Esophagus muscularis mucosa (tissue), 4 donors: ENCODE results near the gene HDAC4. TPM values are rescaled to one million over a fixed set of nuclear protein-coding genes. Genes with fewer than 3 reads are reported as not detected.
A peak's percentile ranks its signal among the peaks of the same experiment; 100 is the strongest.

ENCODE experiments used
- DNase-seq: peaks from one replicate; pipeline ENCODE4 v3.0.0-alpha.2; 2017; ENCODE audit errors: extremely low spot score
- H3K27ac ChIP-seq, 4 donors: fragments of 200-600 bp; sonication (generic); replicated peaks in 1 of 4; 1 replicate in 3 of 4; 2 replicates in 1 of 4; pipeline ENCODE4 v1.5.1; 2016 to 2019; ENCODE audit warnings: mild to moderate bottlenecking in 1 of 4
- H3K27me3 ChIP-seq, 4 donors: fragments of 200-600 bp; sonication (generic); one replicate each; pipeline versions ENCODE4 v1.5.1 to v1.6.0; 2016 to 2019
- H3K36me3 ChIP-seq, 4 donors: fragments of 200-600 bp; sonication (generic); one replicate each; pipeline ENCODE4 v1.5.1; 2016 to 2019
- H3K4me1 ChIP-seq, 4 donors: fragments of 200-600 bp; sonication (generic); one replicate each; pipeline ENCODE4 v1.5.1; 2016 to 2019
- H3K4me3 ChIP-seq, 4 donors: fragments of 200-600 bp; sonication (generic); 1 replicate in 2 of 4; 2 replicates in 2 of 4; pipeline ENCODE4 v1.5.1; 2016 to 2019; ENCODE audit warnings: mild to moderate bottlenecking in 4 of 4, moderate library complexity in 1 of 4
- H3K9me3 ChIP-seq, 4 donors: fragments of 200-600 bp; sonication (generic); 1 replicate in 3 of 4; 2 replicates in 1 of 4; pipeline ENCODE4 v1.5.1; 2016 to 2019
- CTCF ChIP-seq, 3 experiments: fragments of 200-600 bp in 2 of 3; fragments of 450-650 bp in 1 of 3; sonication (generic) in 2 of 3; IDR thresholded peaks; one replicate each; pipeline ENCODE4 v1.5.1; 2017 to 2019; ENCODE audit warnings: antibody characterized with exemption in 3 of 3, mild to moderate bottlenecking in 2 of 3, moderate library complexity in 1 of 3
- EP300 ChIP-seq: sonication (generic); formaldehyde crosslinking; IDR thresholded peaks from one replicate; pipeline ENCODE4 v1.6.1; 2017; ENCODE audit warnings: antibody characterized with exemption
- POLR2A ChIP-seq: fragments of 450-650 bp; IDR thresholded peaks from one replicate; pipeline ENCODE4 v1.6.1; 2017; ENCODE audit warnings: antibody characterized with exemption, moderate library complexity, mild to moderate bottlenecking, low read depth
- POLR2AphosphoS5 ChIP-seq, 2 donors: sonication (generic); formaldehyde crosslinking; IDR thresholded peaks; one replicate each; pipeline ENCODE4 v1.6.1; 2017; ENCODE audit warnings: antibody characterized with exemption in 2 of 2
- whole genome bisulfite sequencing: methylation state at CpG from one replicate; pipeline ENCODE4 v1.1.5; 2018; 5-methylcytosine and 5-hydroxymethylcytosine counted together
- intact Hi-C: fragments of 100-400 bp; cut with DNase I; formaldehyde crosslinking; loops from one replicate; pipeline ENCODE4 v1.15.1; 2023
- total RNA-seq, 4 donors: library from RNA; depleted of rRNA; stranded (reverse); fragments of >200 nt; gene quantifications; one replicate each; pipeline versions ENCODE4 v1.1.0 to v1.2.1, GENCODE V29; 2016

Gene HDAC4
- total RNA-seq, 4 donors from 2014 or later: 59.4 to 119 (median 76.1) TPM

GRCh38 chr2:239147376-239147775, 253.4 kb downstream of the HDAC4 start:
- 92% methylated on average over 9 of the region's 9 CpGs for WGBS

DNA sequence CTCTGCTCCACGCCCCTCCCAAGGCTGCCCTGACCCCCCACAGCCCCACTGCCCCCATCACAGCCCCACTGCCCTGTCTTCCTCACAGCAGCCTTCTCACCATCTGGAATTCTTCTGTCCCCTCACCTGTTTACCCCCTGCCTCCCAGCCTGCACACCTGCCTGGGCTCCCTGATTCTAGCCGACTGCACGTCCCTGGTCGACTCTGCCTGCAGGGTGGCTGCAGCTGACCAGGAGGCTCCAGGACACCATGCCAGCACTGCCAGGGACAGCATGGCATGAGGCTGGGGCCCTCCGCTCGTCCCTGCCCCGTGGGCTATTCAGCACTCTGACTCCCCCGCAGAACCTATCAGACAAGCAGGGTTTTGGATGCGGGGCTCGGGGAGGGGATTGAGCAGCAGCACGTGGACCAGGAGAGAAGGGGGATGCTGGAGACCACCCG, 254.1 kb downstream of the HDAC4 start:
- no peak for DNase-seq

More at GRCh38 chr2:239147376-239147775, 253.4 kb downstream of the HDAC4 start:
- Histone ChIP-seq H3K4me3 (no peak overlapping the region), H3K27ac (no peak overlapping the region), H3K27me3 (no peaks in the 10 kb centered on the region), H3K9me3 (no peaks in the 10 kb centered on the region), H3K4me1 (peaks cover 14 to 30% (median 23%) of the 10 kb centered on the region in 4 donors), H3K36me3 (peaks cover 25 to 89% (median 67%) of the 10 kb centered on the region in 4 donors)
- intact Hi-C loops: loop anchor here (10.0 kb wide), 1 partner anchor 247 kb away; no protein-coding TSS in a partner anchor
- DNase-seq: no peak
- TF ChIP-seq EP300: no peak
- no peak for TF ChIP-seq POLR2A
- no peak for TF ChIP-seq CTCF (IDR thresholded peaks at IDR 0.05)
- TF ChIP-seq POLR2AphosphoS5 (IDR thresholded peaks at IDR 0.05): no peak

DNA sequence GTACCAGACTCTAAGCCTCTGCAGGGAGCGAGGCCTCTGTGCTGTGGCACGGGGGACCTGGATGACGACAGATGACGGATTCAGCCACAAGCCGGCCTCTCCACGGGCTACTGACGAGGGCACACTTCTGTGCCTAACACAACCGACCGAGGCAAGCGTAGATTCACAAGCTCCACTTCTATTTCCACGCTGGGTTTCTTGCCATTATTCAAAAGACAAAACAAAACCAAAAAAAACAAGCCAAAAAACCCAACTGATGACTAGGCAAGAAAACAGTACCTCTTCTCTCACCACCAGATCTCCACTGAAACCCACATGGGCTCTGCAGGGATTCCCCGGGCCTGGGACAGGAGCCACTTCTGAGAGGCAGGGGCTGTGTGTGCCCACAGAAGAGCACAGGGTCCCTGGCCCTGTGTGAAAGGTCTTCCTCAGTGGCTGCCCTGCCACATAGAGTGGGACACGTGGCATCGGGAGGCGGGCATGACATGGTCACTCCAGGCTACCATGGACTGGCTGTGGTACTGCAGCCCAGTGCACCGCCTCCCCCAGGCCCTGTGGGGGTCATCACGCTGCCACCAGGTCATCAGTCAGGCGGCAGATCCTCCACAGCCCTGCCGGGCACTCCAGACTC, 254.7 kb downstream of the HDAC4 start:
- 89% methylated on average over 17 of the region's 19 CpGs for WGBS
- intact Hi-C loops: loop anchor here (10.0 kb wide), 1 partner anchor 249 kb away; no protein-coding TSS in a partner anchor
- TF ChIP-seq POLR2AphosphoS5 (IDR thresholded peaks at IDR 0.05): no peak
- no peak for TF ChIP-seq POLR2A
- TF ChIP-seq CTCF (IDR thresholded peaks at IDR 0.05): no peak
- TF ChIP-seq EP300: no peak
- Histone ChIP-seq H3K4me1 (peaks cover 2 to 19% (median 12%) of the 10 kb centered on the region in 4 donors), H3K36me3 (peaks cover 25 to 96% (median 77%) of the 10 kb centered on the region in 4 donors), H3K27ac (no peak overlapping the region), H3K27me3 (no peaks in the 10 kb centered on the region), H3K9me3 (no peaks in the 10 kb centered on the region), H3K4me3 (no peak overlapping the region)
- no peak for DNase-seq

More for the DNA sequence above, 254.1 kb downstream of the HDAC4 start:
- Histone ChIP-seq H3K9me3 (no peaks in the 10 kb centered on the region), H3K4me1 (peaks cover 8 to 23% (median 18%) of the 10 kb centered on the region in 4 donors), H3K4me3 (no peak overlapping the region), H3K27ac (peak overlapping the region in 1 of 4 donors; percentile 14), H3K27me3 (no peaks in the 10 kb centered on the region), H3K36me3 (peaks cover 25 to 95% (median 72%) of the 10 kb centered on the region in 4 donors)
- intact Hi-C loops: loop anchor here (10.0 kb wide), 1 partner anchor 248 kb away; no protein-coding TSS in a partner anchor
- TF ChIP-seq POLR2AphosphoS5 (IDR thresholded peaks at IDR 0.05) (no peak), POLR2A (no peak), CTCF (IDR thresholded peaks at IDR 0.05) (no peak), EP300 (no peak)
- 91% methylated on average over 11 of the region's 12 CpGs for WGBS

DNA sequence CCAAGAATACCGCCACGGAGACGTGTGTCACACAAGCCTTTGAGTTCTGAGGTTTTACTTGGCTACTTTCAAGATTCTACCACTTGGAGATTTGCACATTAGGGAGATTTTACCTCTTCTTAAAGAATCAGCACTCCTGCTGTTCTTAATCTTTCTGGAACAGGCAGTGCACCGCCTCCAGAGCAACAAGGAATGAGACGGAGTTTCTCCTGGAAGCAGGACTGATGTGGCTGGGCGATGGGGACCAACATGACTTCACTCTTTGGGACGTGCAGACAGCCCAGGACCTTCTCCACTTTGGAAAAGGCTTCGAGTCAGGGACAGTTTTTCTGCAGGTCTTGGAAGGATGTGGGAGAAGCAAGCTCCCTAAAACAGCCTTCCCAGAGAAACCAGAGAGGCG, 255.2 kb downstream of the HDAC4 start:
- H3K36me3 ChIP-seq: peaks cover 25 to 96% (median 82%) of the 10 kb centered on the region in 4 donors
- H3K27me3 ChIP-seq: no peaks in the 10 kb centered on the region
- peaks cover 0 to 20% (median 12%) of the 10 kb centered on the region in 4 donors for H3K4me1 ChIP-seq
- no peak overlapping the region for H3K27ac ChIP-seq
- TF ChIP-seq POLR2A (no peak), CTCF (IDR thresholded peaks at IDR 0.05) (no peak), POLR2AphosphoS5 (IDR thresholded peaks at IDR 0.05) (no peak), EP300 (no peak)
- no peaks in the 10 kb centered on the region for H3K9me3 ChIP-seq
- no peak overlapping the region for H3K4me3 ChIP-seq
- WGBS: 93% methylated on average over 9 of the region's 9 CpGs
- DNase-seq: no peak
- intact Hi-C loops: loop anchor here (10.0 kb wide), 1 partner anchor 249 kb away; no protein-coding TSS in a partner anchor
